Brain pericyte (primary cell): Measurements from ENCODE around the gene LIN7B.

ENCODE experiments used
- DNase-seq: peaks from one replicate; pipeline ENCODE4 v3.0.0-alpha.2; 2012; ENCODE audit warnings: low read depth, low spot score

The LIN7B gene

DNA sequence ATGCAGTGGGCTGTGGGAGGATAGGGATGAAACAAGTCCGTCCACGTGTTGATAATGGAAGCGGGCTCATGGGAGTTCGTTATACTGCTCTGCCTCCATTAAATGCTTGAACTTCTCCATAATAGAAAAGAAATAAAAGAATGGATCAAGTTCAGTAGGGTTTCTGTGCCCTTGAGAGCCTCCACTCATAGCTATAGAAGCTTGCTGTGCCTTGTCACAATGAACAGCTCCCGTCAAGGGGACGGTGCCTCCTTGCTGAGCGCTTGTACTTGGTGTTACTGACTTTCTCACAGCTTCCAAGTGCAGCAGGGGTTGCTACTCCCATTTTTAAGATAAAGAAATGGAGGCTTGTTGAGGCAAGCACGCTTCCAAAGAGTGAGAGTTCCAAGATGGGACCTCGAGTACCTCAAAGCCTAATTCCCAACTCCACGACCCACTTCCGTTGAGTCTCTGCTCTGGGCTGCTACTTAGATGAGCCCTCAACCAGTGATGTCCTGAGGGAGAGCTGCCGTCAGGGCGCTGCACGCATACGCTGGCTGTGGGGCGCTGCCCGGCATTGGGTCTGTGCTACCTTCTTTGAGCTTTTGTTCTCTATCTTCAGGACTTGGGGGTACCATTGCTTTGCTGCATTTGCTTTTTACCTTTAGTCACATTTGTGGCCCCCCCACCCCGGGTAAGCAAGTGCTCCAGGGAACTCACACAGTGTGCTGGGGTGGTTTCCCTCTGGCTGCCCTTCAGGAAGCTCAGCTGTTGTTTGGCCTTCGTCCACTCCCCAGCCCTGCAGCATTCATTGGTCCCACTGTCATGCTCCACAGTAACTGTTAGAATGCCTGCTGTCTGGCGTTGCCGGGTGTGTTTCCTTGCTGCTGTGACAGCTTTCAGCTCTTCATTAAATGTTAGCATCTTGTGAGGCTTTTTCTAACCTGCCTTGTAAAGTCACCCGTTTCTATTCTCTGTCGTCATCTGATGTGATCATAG is 19.4 kb upstream of the LIN7B start:
- no peak for DNase-seq

DNA sequence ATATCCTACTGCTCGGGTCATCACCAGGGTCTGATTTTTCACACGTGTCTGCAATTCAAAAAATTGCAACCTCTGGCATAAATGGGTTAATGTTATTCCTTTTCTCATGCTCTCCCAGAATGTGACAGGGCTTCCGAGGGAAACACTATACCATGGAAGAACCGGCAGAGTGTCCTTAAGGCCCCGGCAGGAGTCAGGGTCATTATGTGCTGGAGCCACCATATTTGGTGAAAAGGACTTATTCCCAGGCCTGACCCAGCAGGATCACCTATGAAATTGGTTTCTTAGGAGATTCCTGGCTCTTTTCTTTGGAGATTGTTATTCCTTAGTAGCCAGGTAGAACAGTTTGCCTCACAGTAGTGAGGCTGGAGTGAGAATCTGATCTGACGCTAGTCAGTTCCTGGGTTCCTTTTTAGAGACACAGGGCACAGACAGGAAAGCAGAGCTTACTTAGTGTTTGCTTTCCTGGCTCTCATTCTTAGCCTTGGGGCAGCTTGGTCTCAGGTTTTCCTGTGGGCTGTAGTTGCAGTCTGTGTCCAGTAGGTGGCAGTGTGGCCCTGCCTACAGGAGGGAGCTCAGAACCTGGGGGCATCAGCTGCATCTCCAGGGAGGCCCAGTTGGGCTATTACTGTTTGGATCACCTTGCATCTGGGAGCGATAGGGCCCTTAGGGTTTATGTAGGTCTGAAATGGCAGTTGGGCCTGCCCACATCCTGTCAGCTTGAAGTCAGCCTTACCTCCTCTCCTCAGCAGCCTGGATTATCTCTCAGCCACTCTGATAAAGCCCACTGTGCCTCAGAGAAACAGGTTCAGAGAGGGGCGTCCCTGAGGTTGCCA is 16.5 kb upstream of the LIN7B start:
- peak; percentile 42 for DNase-seq

- no peak for DNase-seq
Observed at GRCh38 chr19:49098795-49099194, 15.4 kb upstream of the LIN7B start.

- no peak for DNase-seq
Observed at GRCh38 chr19:49101160-49101559, 13.0 kb upstream of the LIN7B start.

- DNase-seq: no peak
Observed at GRCh38 chr19:49102303-49102702, 11.9 kb upstream of the LIN7B start.

- DNase-seq: no peak
Observed at GRCh38 chr19:49103331-49104085, 10.7 kb upstream of the LIN7B start.

GRCh38 chr19:49104229-49104864 is 9.8 kb upstream of the LIN7B start:
- DNase-seq: no peak

- DNase-seq: no peak
Observed at GRCh38 chr19:49106648-49107135, 7.5 kb upstream of the LIN7B start.

- DNase-seq: no peak
Observed at GRCh38 chr19:49107625-49108459, 6.3 kb upstream of the LIN7B start.

GRCh38 chr19:49109051-49109450 is 5.1 kb upstream of the LIN7B start:
- no peak for DNase-seq

GRCh38 chr19:49109569-49110233 is 4.5 kb upstream of the LIN7B start:
- DNase-seq: no peak

- DNase-seq: no peak
Observed at GRCh38 chr19:49110567-49110966, 3.6 kb upstream of the LIN7B start.

DNA sequence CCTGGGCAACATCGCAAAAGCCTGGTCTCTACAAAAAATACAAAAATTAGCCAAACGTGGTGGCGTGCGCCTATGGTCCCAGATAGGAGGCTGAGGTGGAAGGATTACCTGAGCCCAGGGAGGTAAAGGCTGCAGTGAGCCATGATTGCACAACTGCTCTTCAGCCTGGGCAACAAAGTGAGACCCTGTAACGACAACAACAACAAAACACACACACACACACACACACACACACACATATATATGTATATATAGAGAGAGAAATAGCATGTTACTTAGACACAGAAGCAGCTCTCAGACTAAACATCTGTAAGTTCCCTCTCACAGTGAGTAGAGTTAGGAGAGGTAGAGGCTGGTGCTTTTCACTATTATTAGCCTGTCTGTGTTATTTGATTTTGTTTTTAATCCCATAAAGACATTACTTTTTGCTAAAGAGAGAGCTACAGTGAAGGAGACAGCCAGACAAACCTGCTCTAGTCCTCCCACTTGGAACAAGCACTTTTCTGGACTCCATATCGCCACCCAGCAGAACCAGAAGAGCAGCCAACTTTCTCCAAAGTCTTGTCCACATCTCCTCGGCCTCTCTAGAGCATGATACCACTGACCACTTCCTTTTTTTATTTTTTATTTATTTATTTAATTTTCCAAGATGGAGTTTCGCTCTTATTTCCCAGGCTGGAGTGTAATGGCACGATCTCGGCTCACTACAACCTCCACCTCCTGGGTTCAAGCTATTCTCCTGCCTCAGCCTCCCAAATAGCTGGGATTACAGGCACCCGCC is 2.8 kb upstream of the LIN7B start:
- DNase-seq: no peak

- DNase-seq: no peak
Observed at GRCh38 chr19:49114630-49115363, 627 bp downstream of the LIN7B start.

GRCh38 chr19:49116544-49116943 is 2.4 kb downstream of the LIN7B start:
- no peak for DNase-seq

DNA sequence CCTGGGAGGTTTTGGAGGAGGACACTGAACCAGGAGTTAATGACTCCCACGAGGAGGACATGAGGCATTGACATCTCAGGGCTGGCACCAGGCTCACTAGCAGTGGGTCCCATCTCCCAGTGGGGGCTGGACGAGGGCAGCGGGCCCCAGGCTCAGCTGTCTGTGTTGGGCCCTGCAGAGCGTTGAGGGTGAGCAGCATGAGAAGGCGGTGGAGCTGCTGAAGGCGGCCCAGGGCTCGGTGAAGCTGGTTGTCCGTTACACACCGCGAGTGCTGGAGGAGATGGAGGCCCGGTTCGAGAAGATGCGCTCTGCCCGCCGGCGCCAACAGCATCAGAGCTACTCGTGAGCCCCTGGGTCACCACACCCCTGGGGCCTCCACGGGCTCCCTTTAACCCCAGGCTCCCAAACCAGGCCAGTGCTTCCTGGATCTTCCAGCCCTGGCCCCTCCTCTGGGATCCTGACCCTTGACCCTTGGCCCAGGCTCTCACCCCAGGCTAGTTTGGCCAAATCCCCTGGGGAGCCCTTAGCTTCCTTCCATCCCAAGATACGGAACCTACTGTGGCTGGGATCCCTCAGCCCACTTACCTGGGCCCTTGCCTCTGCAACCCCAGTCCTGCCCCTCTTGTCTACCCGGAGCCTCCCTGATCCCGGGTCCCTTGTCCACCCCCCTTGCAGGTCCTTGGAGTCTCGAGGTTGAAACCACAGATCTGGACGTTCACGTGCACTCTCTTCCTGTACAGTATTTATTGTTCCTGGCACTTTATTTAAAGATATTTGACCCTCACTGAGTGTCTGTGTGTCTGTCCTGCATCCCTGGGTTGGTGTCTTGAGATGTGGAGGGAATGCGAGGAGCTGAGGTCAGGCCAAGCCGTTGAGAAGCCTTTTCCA is 3.8 kb downstream of the LIN7B start:
- no peak for DNase-seq
